Mesendoderm (in vitro differentiated cells): ENCODE data around the gene CFAP53.
"Not testable (repeated sequence)": the region's sequence is repeated elsewhere in the genome, so short reads cannot be mapped to it uniquely, and the experiment has no call there.

Source experiments
- DNase-seq: peaks from one replicate; pipeline ENCODE4 v3.0.0; 2013
- H2AK5ac ChIP-seq: 2 replicates; pipeline ENCODE4 v1.6.1; 2013; ENCODE audit warnings: low read length, inconsistent platforms
- H2BK120ac ChIP-seq: 2 replicates; pipeline ENCODE4 v1.6.1; 2013; ENCODE audit warnings: low read depth, mild to moderate bottlenecking, low read length, moderate library complexity, mixed read lengths
- H2BK15ac ChIP-seq: replicated peaks from 2 replicates; pipeline ENCODE4 v1.6.1; 2013; ENCODE audit warnings: low read depth, mild to moderate bottlenecking, moderate library complexity
- H2BK5ac ChIP-seq: 2 replicates; pipeline ENCODE4 v1.6.1; 2013; ENCODE audit warnings: low read length, inconsistent platforms
- H3K18ac ChIP-seq: 2 replicates; pipeline ENCODE4 v1.6.1; 2013; ENCODE audit warnings: mild to moderate bottlenecking, low read length, mixed read lengths
- H3K23ac ChIP-seq: one replicate; pipeline ENCODE4 v1.6.1; 2013; ENCODE audit warnings: low read length
- H3K27ac ChIP-seq: 2 replicates; pipeline ENCODE4 v1.5.1; 2013; ENCODE audit warnings: low read depth, mild to moderate bottlenecking, inconsistent platforms, low read length, moderate library complexity
- H3K27me3 ChIP-seq: 2 replicates; pipeline ENCODE4 v1.6.1; 2013; ENCODE audit warnings: low read length, control low read depth, mild to moderate bottlenecking, inconsistent platforms; ENCODE audit not compliant: insufficient read depth, poor library complexity
- H3K36me3 ChIP-seq: 2 replicates; pipeline ENCODE4 v1.6.1; 2013; ENCODE audit warnings: low read length, inconsistent platforms; ENCODE audit not compliant: control insufficient read depth, insufficient read depth
- H3K4ac ChIP-seq: one replicate; pipeline ENCODE4 v1.6.1; 2013; ENCODE audit warnings: low read depth, mild to moderate bottlenecking, low read length, moderate library complexity
- H3K4me1 ChIP-seq: 2 replicates; pipeline ENCODE4 v1.6.1; 2013; ENCODE audit warnings: low read depth, low read length, inconsistent platforms; ENCODE audit not compliant: control insufficient read depth
- H3K4me2 ChIP-seq: 2 replicates; pipeline ENCODE4 v1.6.1; 2013; ENCODE audit warnings: low read length
- H3K4me3 ChIP-seq: 2 replicates; pipeline ENCODE4 v1.5.1; 2013; ENCODE audit warnings: mild to moderate bottlenecking, low read length
- H3K56ac ChIP-seq: one replicate; pipeline ENCODE4 v1.6.1; 2013; ENCODE audit warnings: low read length
- H3K79me1 ChIP-seq: 2 replicates; pipeline ENCODE4 v1.6.1; 2013; ENCODE audit warnings: low read length, inconsistent platforms
- H3K79me2 ChIP-seq: 2 replicates; pipeline ENCODE4 v1.6.1; 2013; ENCODE audit warnings: mild to moderate bottlenecking, low read length; ENCODE audit not compliant: control insufficient read depth, insufficient read depth
- H3K9ac ChIP-seq: 2 replicates; pipeline ENCODE4 v1.6.1; 2013; ENCODE audit warnings: low read length, inconsistent platforms
- H4K5ac ChIP-seq: one replicate; pipeline ENCODE4 v1.6.1; 2013; ENCODE audit warnings: low read length
- H4K8ac ChIP-seq: one replicate; pipeline ENCODE4 v1.6.1; 2013; ENCODE audit warnings: low read depth, mild to moderate bottlenecking, control low read depth, low read length, moderate library complexity
- WGBS: extraction: QIAGEN DNeasy Blood & Tissue Kit; methylation state at CpG from one replicate; pipeline ENCODE4 v1.1.7; 2013; ENCODE audit warnings: low lambda C conversion rate, missing lambda C conversion rate; ENCODE audit not compliant: insufficient coverage; ENCODE audit errors: extremely low coverage; 5-methylcytosine and 5-hydroxymethylcytosine counted together

The CFAP53 gene

DNA sequence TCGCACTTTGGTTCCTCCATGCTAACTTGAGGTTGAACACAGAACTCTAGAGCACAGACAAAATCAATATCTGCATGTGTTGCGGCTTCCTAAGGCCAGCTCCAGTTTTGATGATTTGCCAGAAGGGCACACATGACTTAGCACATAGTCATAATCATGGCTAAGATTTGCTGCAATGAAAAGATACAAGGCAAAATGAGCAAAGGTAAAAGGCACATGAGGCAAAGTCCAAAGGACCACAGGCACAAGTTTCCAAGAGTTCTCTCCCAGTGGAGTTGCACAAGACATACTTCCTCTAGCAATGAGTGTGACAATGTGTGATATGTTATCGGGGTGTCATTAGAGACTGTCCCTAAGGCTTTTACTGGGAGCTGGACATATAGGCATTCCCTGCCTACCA is 45.4 kb upstream of the CFAP53 start:
- Histone ChIP-seq H3K27me3 (no peaks in the 10 kb centered on the region), H3K23ac (no peak overlapping the region), H2BK15ac (no peak overlapping the region), H3K9ac (no peak overlapping the region), H4K5ac (no peak overlapping the region), H3K27ac (no peak overlapping the region), H3K56ac (no peak overlapping the region), H3K18ac (no peak overlapping the region), H3K36me3 (no peaks in the 10 kb centered on the region), H3K79me1 (no peaks in the 10 kb centered on the region), H3K4me3 (no peak overlapping the region), H4K8ac (peak overlapping the region; percentile 39), H3K4ac (no peak overlapping the region), H3K4me1 (no peaks in the 10 kb centered on the region), H3K79me2 (no peaks in the 10 kb centered on the region), H2BK120ac (no peak overlapping the region), H2AK5ac (no peak overlapping the region), H3K4me2 (no peak overlapping the region), H2BK5ac (no peak overlapping the region)
- no CpG with 5 or more reads among the region's 3 CpGs for WGBS
- DNase-seq, result no peak

GRCh38 chr18:50310080-50310479 is 43.8 kb upstream of the CFAP53 start:
- H2BK5ac ChIP-seq, result no peak overlapping the region
- no peak overlapping the region for H2BK120ac ChIP-seq
- no CpG with 5 or more reads among the region's 10 CpGs for WGBS
- H3K79me1 ChIP-seq, result no peaks in the 10 kb centered on the region
- no peaks in the 10 kb centered on the region for H3K27me3 ChIP-seq
- H3K36me3 ChIP-seq, result no peaks in the 10 kb centered on the region
- H4K5ac ChIP-seq, result no peak overlapping the region
- no peak overlapping the region for H3K9ac ChIP-seq
- no peaks in the 10 kb centered on the region for H3K79me2 ChIP-seq
- H3K4ac ChIP-seq, result no peak overlapping the region
- no peak for DNase-seq
- no peak overlapping the region for H4K8ac ChIP-seq
- no peak overlapping the region for H3K18ac ChIP-seq
- no peaks in the 10 kb centered on the region for H3K4me1 ChIP-seq
- no peak overlapping the region for H3K4me2 ChIP-seq
- no peak overlapping the region for H2BK15ac ChIP-seq
- no peak overlapping the region for H3K23ac ChIP-seq
- H3K4me3 ChIP-seq, result no peak overlapping the region
- no peak overlapping the region for H3K27ac ChIP-seq
- H3K56ac ChIP-seq, result no peak overlapping the region
- H2AK5ac ChIP-seq, result no peak overlapping the region

DNA sequence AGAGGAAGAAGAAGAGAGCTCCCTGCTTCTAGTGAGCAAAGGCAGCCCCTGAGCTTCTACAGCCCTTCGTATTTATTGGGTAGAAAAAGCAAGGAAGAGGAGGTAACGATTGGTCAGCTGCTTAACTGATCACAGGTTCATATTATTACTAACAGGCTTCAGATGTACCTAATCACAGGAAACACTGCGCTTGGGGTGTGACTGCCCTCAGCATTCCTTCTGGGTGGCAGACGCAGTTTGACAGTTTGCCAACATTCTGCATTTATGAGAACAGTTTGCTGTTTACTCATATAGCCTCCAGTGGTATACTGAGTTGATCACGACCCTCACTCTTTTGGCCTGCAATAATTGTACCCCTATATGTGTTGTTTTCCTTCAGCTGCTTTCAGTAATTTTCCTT is 42.6 kb upstream of the CFAP53 start:
- not testable (repeated sequence) for H3K23ac ChIP-seq, H3K4ac ChIP-seq, H3K27ac ChIP-seq, H4K8ac ChIP-seq, H3K27me3 ChIP-seq, H3K4me3 ChIP-seq, H3K18ac ChIP-seq, H3K4me2 ChIP-seq, H3K36me3 ChIP-seq, H2BK15ac ChIP-seq, H3K79me1 ChIP-seq, DNase-seq, H3K9ac ChIP-seq, H4K5ac ChIP-seq, H2BK120ac ChIP-seq, H3K56ac ChIP-seq, H2AK5ac ChIP-seq, H3K4me1 ChIP-seq, H3K79me2 ChIP-seq, H2BK5ac ChIP-seq
- no CpG with 5 or more reads among the region's 5 CpGs for WGBS

GRCh38 chr18:50307738-50308470 is 41.6 kb upstream of the CFAP53 start:
- Histone ChIP-seq H3K9ac (peak overlapping the region; percentile 45), H3K4ac (no peak overlapping the region), H4K5ac (no peak overlapping the region), H2AK5ac (no peak overlapping the region), H3K27ac (no peak overlapping the region), H3K56ac (peak overlapping the region; percentile 72), H4K8ac (no peak overlapping the region), H3K79me2 (no peaks in the 10 kb centered on the region), H2BK15ac (no peak overlapping the region), H3K4me1 (no peaks in the 10 kb centered on the region), H3K36me3 (no peaks in the 10 kb centered on the region), H3K4me2 (peak overlapping the region; percentile 58), H3K79me1 (no peaks in the 10 kb centered on the region), H3K23ac (no peak overlapping the region), H2BK5ac (no peak overlapping the region), H3K27me3 (no peaks in the 10 kb centered on the region), H3K4me3 (peak overlapping the region; percentile 37), H2BK120ac (no peak overlapping the region), H3K18ac (no peak overlapping the region)
- peak; percentile 93 for DNase-seq
- no CpG with 5 or more reads among the region's 26 CpGs for WGBS

DNA sequence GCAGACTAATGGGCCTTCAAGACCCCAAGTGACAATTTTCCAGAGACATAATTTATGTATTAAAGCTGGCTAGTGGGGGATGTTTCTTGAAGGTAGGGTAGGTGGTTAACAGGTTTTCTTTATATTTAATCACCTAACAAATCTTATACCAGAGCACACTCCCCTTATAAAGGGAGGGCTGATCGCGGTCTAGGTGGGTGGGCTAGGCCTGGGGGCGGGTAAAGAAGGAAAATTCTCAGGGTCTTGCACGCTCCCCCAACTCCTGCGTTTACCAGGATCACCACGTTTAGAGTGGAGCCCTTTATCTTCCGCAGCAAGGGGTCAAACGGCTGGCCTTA is 41.1 kb upstream of the CFAP53 start:
- Histone ChIP-seq H2BK15ac (no peak overlapping the region), H3K4me2 (peak overlapping the region; percentile 58), H4K5ac (no peak overlapping the region), H3K36me3 (no peaks in the 10 kb centered on the region), H3K79me2 (no peaks in the 10 kb centered on the region), H3K27ac (no peak overlapping the region), H3K9ac (peak overlapping the region; percentile 45), H3K27me3 (no peaks in the 10 kb centered on the region), H3K18ac (no peak overlapping the region), H3K79me1 (no peaks in the 10 kb centered on the region), H2BK120ac (no peak overlapping the region), H2BK5ac (no peak overlapping the region), H3K23ac (no peak overlapping the region), H3K56ac (peak overlapping the region; percentile 72), H3K4me1 (no peaks in the 10 kb centered on the region), H2AK5ac (no peak overlapping the region), H4K8ac (no peak overlapping the region), H3K4me3 (peak overlapping the region; percentile 37), H3K4ac (no peak overlapping the region)
- no CpG with 5 or more reads among the region's 8 CpGs for WGBS
- no peak for DNase-seq

DNA sequence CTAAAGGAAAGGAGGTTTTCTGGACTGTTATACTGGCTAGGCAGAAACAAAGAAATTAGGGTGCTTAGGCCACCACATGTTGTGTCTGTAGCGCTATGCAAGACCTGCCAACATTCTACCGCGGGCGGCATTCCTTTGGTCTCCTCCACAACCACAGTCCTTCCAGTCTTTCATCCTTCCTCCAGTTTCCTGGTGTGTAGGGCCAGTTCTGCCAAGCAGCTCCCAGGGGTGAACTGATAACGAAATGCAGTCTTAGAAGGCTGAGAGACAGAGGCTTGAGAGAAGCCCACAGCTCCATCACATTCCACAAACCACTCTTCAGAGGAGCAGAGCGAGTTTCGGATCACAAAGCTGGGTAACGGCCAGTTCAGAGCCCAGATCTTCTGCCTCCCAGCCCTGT is 40.6 kb upstream of the CFAP53 start:
- H3K27ac ChIP-seq, result no peak overlapping the region

More for the DNA sequence above, 40.6 kb upstream of the CFAP53 start:
- no peak overlapping the region for H3K56ac ChIP-seq
- H3K4me3 ChIP-seq, result no peak overlapping the region
- no peaks in the 10 kb centered on the region for H3K79me2 ChIP-seq
- H3K23ac ChIP-seq, result no peak overlapping the region
- H3K4me2 ChIP-seq, result no peak overlapping the region
- no peak overlapping the region for H2BK5ac ChIP-seq
- H3K4ac ChIP-seq, result no peak overlapping the region
- H2BK120ac ChIP-seq, result no peak overlapping the region
- H3K27me3 ChIP-seq, result no peaks in the 10 kb centered on the region
- no peak overlapping the region for H4K8ac ChIP-seq
- no peaks in the 10 kb centered on the region for H3K4me1 ChIP-seq
- WGBS, result no CpG with 5 or more reads among the region's 8 CpGs
- no peaks in the 10 kb centered on the region for H3K79me1 ChIP-seq
- H2BK15ac ChIP-seq, result no peak overlapping the region
- no peak overlapping the region for H3K18ac ChIP-seq
- no peaks in the 10 kb centered on the region for H3K36me3 ChIP-seq
- no peak overlapping the region for H4K5ac ChIP-seq
- H3K9ac ChIP-seq, result no peak overlapping the region
- DNase-seq, result peak; percentile 38
- H2AK5ac ChIP-seq, result no peak overlapping the region
